GM23248 (cell line): Measurements from ENCODE around the gene WWTR1. TPM values are rescaled to one million over a fixed set of nuclear protein-coding genes. Genes with fewer than 3 reads are reported as not detected.

Experiments used
- DNase-seq: peaks from one replicate; pipeline ENCODE4 v3.0.0-alpha.2; 2015
- H2AFZ ChIP-seq: fragments of 200-600 bp; sonication (generic); 2 replicates; pipeline ENCODE4 v1.6.1; 2016; ENCODE audit warnings: antibody characterized with exemption
- H3F3A ChIP-seq: fragments of 200-600 bp; sonication (generic); 2 replicates; pipeline ENCODE4 v1.6.1; 2016; ENCODE audit warnings: mild to moderate bottlenecking, antibody characterized with exemption, mixed run types; ENCODE audit not compliant: insufficient read depth
- H3K27ac ChIP-seq: fragments of 200-600 bp; sonication (generic); 2 replicates; pipeline ENCODE4 v1.5.1; 2016; ENCODE audit warnings: mild to moderate bottlenecking
- H3K27me3 ChIP-seq: fragments of 200-600 bp; sonication (generic); replicated peaks from 2 replicates; pipeline ENCODE4 v1.6.1; 2016; ENCODE audit warnings: mild to moderate bottlenecking; ENCODE audit not compliant: insufficient read depth
- H3K36me3 ChIP-seq: fragments of 200-600 bp; sonication (generic); 2 replicates; pipeline ENCODE4 v1.6.1; 2016; ENCODE audit warnings: low read depth, mild to moderate bottlenecking
- H3K4me1 ChIP-seq: fragments of 200-600 bp; sonication (generic); 2 replicates; pipeline ENCODE4 v1.6.1; 2016; ENCODE audit warnings: mild to moderate bottlenecking; ENCODE audit not compliant: insufficient read depth
- H3K4me2 ChIP-seq: fragments of 200-600 bp; sonication (generic); one replicate; pipeline ENCODE4 v1.6.1; 2016; ENCODE audit warnings: mild to moderate bottlenecking; ENCODE audit not compliant: unreplicated experiment
- H3K4me3 ChIP-seq: fragments of 200-600 bp; sonication (generic); 2 replicates; pipeline ENCODE4 v1.5.1; 2016; ENCODE audit warnings: mild to moderate bottlenecking
- H3K79me2 ChIP-seq: fragments of 200-600 bp; sonication (generic); 2 replicates; pipeline ENCODE4 v1.6.1; 2016; ENCODE audit warnings: mild to moderate bottlenecking; ENCODE audit not compliant: insufficient read depth
- H3K9ac ChIP-seq: fragments of 200-600 bp; sonication (generic); 2 replicates; pipeline ENCODE4 v1.6.1; 2016; ENCODE audit warnings: mild to moderate bottlenecking
- H3K9me2 ChIP-seq: fragments of 200-600 bp; sonication (generic); 2 replicates; pipeline ENCODE4 v1.6.1; 2016; ENCODE audit warnings: mixed run types, mild to moderate bottlenecking, moderate library complexity; ENCODE audit not compliant: insufficient read depth
- H3K9me3 ChIP-seq: fragments of 200-600 bp; sonication (generic); one replicate; pipeline ENCODE4 v1.6.1; 2017; ENCODE audit warnings: low read depth
- H4K20me1 ChIP-seq: fragments of 200-600 bp; sonication (generic); 2 replicates; pipeline ENCODE4 v1.6.0; 2016; ENCODE audit not compliant: insufficient read depth
- EZH2 ChIP-seq: fragments of 200-600 bp; sonication (generic); IDR thresholded peaks from 2 replicates; pipeline ENCODE4 v1.6.1; 2018; ENCODE audit warnings: antibody characterized with exemption, mild to moderate bottlenecking; ENCODE audit not compliant: insufficient read depth, poor library complexity, severe bottlenecking
- EZH2phosphoT487 ChIP-seq: fragments of 200-600 bp; sonication (generic); IDR thresholded peaks from 2 replicates; pipeline ENCODE4 v1.6.1; 2018; ENCODE audit warnings: antibody characterized with exemption, moderate library complexity, mild to moderate bottlenecking, low read depth; ENCODE audit not compliant: insufficient read depth
- WGBS, 2 experiments: methylation state at CpG; one replicate each; pipeline ENCODE4 v1.1.6; 2015 to 2017; ENCODE audit warnings: low lambda C conversion rate in 2 of 2, low coverage in 1 of 2; ENCODE audit errors: missing lambda C conversion rate in 2 of 2; 5-methylcytosine and 5-hydroxymethylcytosine counted together
- in situ Hi-C: fragments of 300-500 bp; cut with MboI; formaldehyde crosslinking; loops from 2 replicates; pipeline ENCODE4 v1.15.0; 2020
- polyA plus RNA-seq: library from polyadenylated mRNA; unstranded; fragments of >200 nt; fragmentation: Nextera tagmentation; extraction: Ambion mirVana; gene quantifications from 2 replicates; pipeline ENCODE4 v1.2.1, GENCODE V29; 2016
- total RNA-seq: library from RNA; depleted of rRNA; stranded (reverse); fragments of >200 nt; shearing (Covaris generic); gene quantifications from 2 replicates; pipeline ENCODE4 v1.2.3, GENCODE V29; 2014

The WWTR1 gene
- total and polyA plus RNA-seq, 2 experiments from 2014 or later: 53.3 to 75.7 TPM

DNA sequence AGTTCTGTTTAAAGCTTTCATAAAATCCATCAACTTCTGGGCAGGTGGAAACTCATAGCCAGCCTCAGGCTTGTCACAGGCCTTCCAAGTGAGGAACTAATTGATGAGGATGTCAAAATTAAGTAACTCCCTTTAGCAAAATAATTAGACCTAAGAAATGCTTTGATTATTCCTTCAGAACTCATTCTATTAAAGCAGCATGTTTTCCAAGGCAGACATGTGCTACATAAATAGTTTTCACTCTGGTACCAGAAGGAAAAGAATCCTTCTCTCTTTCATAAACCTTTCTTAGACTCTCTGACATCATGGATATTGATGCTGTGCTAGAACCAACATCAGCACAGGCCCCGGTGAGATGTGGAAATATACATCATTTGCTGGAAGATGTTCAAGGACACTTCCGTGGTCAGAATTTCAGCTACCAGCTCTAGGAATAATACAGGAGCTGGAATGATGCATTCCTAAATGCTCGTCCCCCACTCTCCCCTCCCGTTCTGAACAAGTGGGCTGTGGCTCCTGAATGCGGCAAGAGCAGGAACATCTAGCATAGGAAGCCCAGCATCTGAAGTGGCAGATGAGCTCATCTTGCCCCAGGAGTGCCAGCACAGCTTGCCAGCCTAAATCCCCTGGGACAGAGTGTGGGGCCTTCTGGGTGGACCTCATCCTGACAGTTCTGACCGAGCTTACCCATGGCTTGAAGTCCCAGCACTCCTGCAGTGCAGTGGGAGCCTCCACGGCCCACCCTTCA is 82.4 kb downstream of the WWTR1 start:
- peak overlapping the region; percentile 51 for H3K4me3 ChIP-seq
- H3K27ac ChIP-seq: peak overlapping the region; percentile 98
- H3K9me2 ChIP-seq: no peaks in the 10 kb centered on the region
- peak; percentile 93 for DNase-seq
- 0 out of 2 replicates have a peak, but pooled peaks cover 6% of the 10 kb centered on the region for H3K36me3 ChIP-seq
- no peak overlapping the region for H2AFZ ChIP-seq
- TF ChIP-seq EZH2: no peak
- TF ChIP-seq EZH2phosphoT487: no peak
- no peaks in the 10 kb centered on the region for H3K27me3 ChIP-seq
- peak overlapping the region; percentile 68 for H3K4me2 ChIP-seq
- H3K79me2 ChIP-seq: peaks cover 73% of the 10 kb centered on the region
- peak overlapping the region; percentile 80 for H3K9ac ChIP-seq
- no peaks in the 10 kb centered on the region for H4K20me1 ChIP-seq
- in situ Hi-C loops: no loop called here
- H3F3A ChIP-seq: peaks cover 92% of the 10 kb centered on the region
- peaks cover 94% of the 10 kb centered on the region for H3K4me1 ChIP-seq
- WGBS, 2 experiments: 5 to 10% methylated on average over 7 of the region's 7 CpGs
- no peaks in the 10 kb centered on the region for H3K9me3 ChIP-seq

DNA sequence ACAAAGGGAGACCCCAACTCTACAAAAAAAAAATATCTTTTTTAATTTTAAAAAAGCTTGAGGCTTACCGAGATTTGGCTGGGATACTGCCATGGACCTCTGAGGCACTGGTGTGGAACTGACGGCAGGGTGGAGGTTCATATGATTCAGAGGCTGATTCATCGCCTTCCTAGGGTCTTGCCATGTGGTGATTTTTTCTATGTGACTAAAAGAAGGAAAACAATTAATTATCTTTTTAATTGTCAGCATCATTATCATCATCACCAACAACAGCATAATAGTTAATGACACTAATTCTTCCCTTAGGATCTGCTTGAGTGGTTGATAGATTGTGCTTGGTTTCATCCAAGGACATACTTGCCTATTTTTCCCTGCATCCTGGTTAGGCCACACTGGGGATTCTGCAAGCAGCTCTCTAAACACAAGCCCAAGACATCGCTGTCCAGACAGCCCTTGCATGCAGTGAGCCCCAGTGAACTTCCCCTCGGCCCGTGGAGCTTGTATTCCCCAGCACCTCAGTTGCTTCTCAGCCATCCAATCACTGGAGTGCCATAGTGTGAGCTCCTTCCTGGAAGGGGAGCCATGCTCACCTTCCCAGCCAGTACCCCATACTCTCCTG is 84.9 kb downstream of the WWTR1 start:
- H3K4me2 ChIP-seq: peak overlapping the region; percentile 71

DNA sequence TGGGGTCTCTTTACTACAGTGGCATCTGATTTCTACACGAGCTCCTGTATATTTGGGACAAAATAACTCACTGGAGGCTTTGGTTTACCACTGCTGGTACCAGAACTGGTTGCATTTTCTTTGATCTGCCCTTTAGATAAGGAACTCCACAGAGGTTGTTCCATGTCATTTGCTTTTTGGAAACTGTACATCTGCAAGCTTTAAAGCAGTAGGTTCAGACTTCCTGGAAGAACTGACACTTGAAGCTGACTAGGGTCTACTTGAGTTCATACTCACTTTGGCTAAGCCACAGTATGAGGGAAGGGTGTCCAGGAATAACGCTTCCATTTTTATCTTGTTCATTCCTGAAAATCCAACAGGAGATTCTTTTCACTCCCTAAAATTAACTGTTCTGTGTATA is 86.4 kb downstream of the WWTR1 start:
- no peak overlapping the region for H2AFZ ChIP-seq
- H3K79me2 ChIP-seq: peaks cover 76% of the 10 kb centered on the region
- H3K4me3 ChIP-seq: no peak overlapping the region
- in situ Hi-C loops: no loop called here
- no peaks in the 10 kb centered on the region for H4K20me1 ChIP-seq
- peak overlapping the region; percentile 98 for H3K27ac ChIP-seq
- H3K4me1 ChIP-seq: peaks cover 76% of the 10 kb centered on the region
- no peaks in the 10 kb centered on the region for H3K27me3 ChIP-seq
- no peaks in the 10 kb centered on the region for H3K9me2 ChIP-seq
- TF ChIP-seq EZH2phosphoT487 (no peak), EZH2 (no peak)
- 0 out of 2 replicates have a peak, but pooled peaks cover 6% of the 10 kb centered on the region for H3K36me3 ChIP-seq
- no peak for DNase-seq
- no peak overlapping the region for H3K9ac ChIP-seq
- no peak overlapping the region for H3K4me2 ChIP-seq
- peaks cover 64% of the 10 kb centered on the region for H3F3A ChIP-seq
- 92 to 95% methylated on average over 2 of the region's 2 CpGs for WGBS, 2 experiments
- H3K9me3 ChIP-seq: no peaks in the 10 kb centered on the region

More for the DNA sequence above, 84.9 kb downstream of the WWTR1 start:
- TF ChIP-seq EZH2 (no peak), EZH2phosphoT487 (no peak)
- WGBS, 2 experiments: 2% methylated on average over 6 of the region's 6 CpGs
- Histone ChIP-seq H4K20me1 (no peaks in the 10 kb centered on the region), H3K4me1 (peaks cover 79% of the 10 kb centered on the region), H2AFZ (no peak overlapping the region), H3K27ac (peak overlapping the region; percentile 98), H3K9ac (peak overlapping the region; percentile 58), H3K27me3 (no peaks in the 10 kb centered on the region), H3K9me3 (no peaks in the 10 kb centered on the region), H3F3A (peaks cover 67% of the 10 kb centered on the region), H3K79me2 (peaks cover 76% of the 10 kb centered on the region), H3K36me3 (0 out of 2 replicates have a peak, but pooled peaks cover 6% of the 10 kb centered on the region), H3K9me2 (no peaks in the 10 kb centered on the region), H3K4me3 (peak overlapping the region; percentile 31; the same call in 1 of the 2 replicates)
- in situ Hi-C loops: no loop called here
- DNase-seq: peak; percentile 94

DNA sequence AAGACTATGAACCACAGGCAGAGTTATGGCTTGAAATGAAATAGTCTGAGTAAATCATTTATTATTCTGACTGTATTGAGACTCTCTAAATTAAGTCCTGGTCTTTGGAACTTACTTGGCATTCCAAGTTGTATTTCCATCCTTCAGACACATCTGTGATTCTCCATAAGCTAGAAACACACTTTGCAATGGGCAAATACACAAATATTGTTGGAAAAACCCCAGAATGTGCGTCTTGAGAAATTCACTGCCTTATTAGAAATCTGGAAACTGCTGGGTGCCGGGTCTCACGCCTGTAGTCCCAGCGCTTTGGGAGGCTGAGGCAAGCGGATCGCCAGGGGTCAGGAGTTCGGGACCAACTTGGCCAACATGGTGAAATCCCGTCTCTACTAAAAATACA is 87.8 kb downstream of the WWTR1 start:
- H3K9me3 ChIP-seq: no peaks in the 10 kb centered on the region
- no peaks in the 10 kb centered on the region for H3K27me3 ChIP-seq
- no peak for DNase-seq
- H3K4me3 ChIP-seq: no peak overlapping the region
- H3K9ac ChIP-seq: no peak overlapping the region
- 50 to 57% methylated on average over 8 of the region's 8 CpGs for WGBS, 2 experiments
- no peak overlapping the region for H3K27ac ChIP-seq
- peaks cover 89% of the 10 kb centered on the region for H3K79me2 ChIP-seq
- TF ChIP-seq EZH2 (no peak), EZH2phosphoT487 (no peak)
- no peak overlapping the region for H3K4me2 ChIP-seq
- H2AFZ ChIP-seq: no peak overlapping the region
- peaks cover 53% of the 10 kb centered on the region for H3F3A ChIP-seq
- in situ Hi-C loops: no loop called here
- 0 out of 2 replicates have a peak, but pooled peaks cover 6% of the 10 kb centered on the region for H3K36me3 ChIP-seq
- H3K9me2 ChIP-seq: no peaks in the 10 kb centered on the region
- peaks cover 71% of the 10 kb centered on the region for H3K4me1 ChIP-seq
- H4K20me1 ChIP-seq: no peaks in the 10 kb centered on the region
